GM19351 (cell line): ENCODE results near the gene SUSD3.
A peak's percentile ranks its signal among the peaks of the same experiment; 100 is the strongest.

Experiments
- ATAC-seq: cut with Tn5 transposase; IDR thresholded peaks from one replicate; pipeline ENCODE4 v1.9.1; 2021; ENCODE audit warnings: mild to moderate bottlenecking, moderate library complexity; ENCODE audit not compliant: unreplicated experiment

The SUSD3 gene

GRCh38 chr9:93134015-93134739 lies 75.7 kb downstream of the SUSD3 start, which contains the start of gene NINJ1:
TSS of gene NINJ1 (minus strand) at chr9:93134251. CDS start at chr9:93134217, 34 bp downstream.
- ATAC-seq: peak; percentile 76
